Mucosa of descending colon (tissue), 3 donors: ENCODE measurements around the gene MLH1. TPM values are rescaled to one million over a fixed set of nuclear protein-coding genes. Genes with fewer than 3 reads are reported as not detected.
"Not testable (repeated sequence)": the region's sequence is repeated elsewhere in the genome, so short reads cannot be mapped to it uniquely, and the experiment has no call there.

Experiments
- ATAC-seq: fragments of 200-7000 bp; cut with Tn5 transposase; one replicate; pipeline ENCODE4 v1.9.1; 2020; ENCODE audit warnings: mild to moderate bottlenecking, moderate library complexity
- DNase-seq, 3 donors: peaks; one replicate each; pipeline ENCODE4 v3.0.0-alpha.2; 2020
- H3K36me3 ChIP-seq: fragments of 200-600 bp; one replicate; pipeline ENCODE4 v1.8.0; 2021; ENCODE audit warnings: low read depth, mild to moderate bottlenecking
- H3K4me1 ChIP-seq: fragments of 200-600 bp; one replicate; pipeline ENCODE4 v1.8.0; 2021; ENCODE audit warnings: low read depth, mild to moderate bottlenecking
- H3K4me3 ChIP-seq: fragments of 200-600 bp; one replicate; pipeline ENCODE4 v1.8.0; 2021; ENCODE audit warnings: mild to moderate bottlenecking
- H3K9me3 ChIP-seq: fragments of 200-600 bp; one replicate; pipeline ENCODE4 v1.8.0; 2021; ENCODE audit warnings: mild to moderate bottlenecking
- CTCF ChIP-seq: fragments of 200-600 bp; IDR thresholded peaks from one replicate; pipeline ENCODE4 v1.8.0; 2022; ENCODE audit warnings: antibody characterized with exemption, mild to moderate bottlenecking
- intact Hi-C, 2 donors: fragments of 100-400 bp; cut with DNase I in 1 of 2; cut with micrococcal nuclease in 1 of 2; formaldehyde crosslinking; loops; one replicate each; pipeline versions ENCODE4 v1.11.0 to v1.11.1; 2022; cut with DNase I, micrococcal nuclease
- total RNA-seq, 3 donors: library from RNA; stranded (reverse); fragmentation: NEBNext Ultra II Directional in 2 of 3; extraction: Animal tissue kit (Norgen Biotek cat#: 25700) in 2 of 3; gene quantifications; one replicate each; pipeline versions ENCODE4 v1.2.1 to v1.2.4, GENCODE V29; 2021 to 2023
- donor health status: DM: no; HTN: no; CAD: no; lungs with moderate emphysema.
- donor health status: DM: no; HTN: no; CAD: no.
- donor health status: DM: no; HTN: yes; CAD: no.

Gene MLH1
- total RNA-seq, 3 donors from 2014 or later = 15.4 to 25.9 (median 23.7) TPM

- intact Hi-C loops = no loop called here
- peaks cover 23% of the 10 kb centered on the region for H3K4me1 ChIP-seq
- no peak for TF ChIP-seq CTCF
- H3K9me3 ChIP-seq = no peaks in the 10 kb centered on the region
- H3K36me3 ChIP-seq = peaks cover 4% of the 10 kb centered on the region
- ATAC-seq (no peak), DNase-seq (no peak)
- no peak overlapping the region for H3K4me3 ChIP-seq
Observed at GRCh38 chr3:37053337-37053736, 60.0 kb downstream of the MLH1 start.

GRCh38 chr3:37053753-37054152 is 60.4 kb downstream of the MLH1 start:
- DNase-seq = no peak
- H3K36me3 ChIP-seq = peaks cover 4% of the 10 kb centered on the region
- H3K9me3 ChIP-seq = no peaks in the 10 kb centered on the region
- H3K4me3 ChIP-seq = no peak overlapping the region
- H3K4me1 ChIP-seq = peaks cover 23% of the 10 kb centered on the region
- TF ChIP-seq CTCF = no peak
- intact Hi-C loops = no loop called here
- ATAC-seq = no peak

- Histone ChIP-seq H3K4me1 (peaks cover 23% of the 10 kb centered on the region), H3K9me3 (no peaks in the 10 kb centered on the region), H3K36me3 (peaks cover 4% of the 10 kb centered on the region), H3K4me3 (no peak overlapping the region)
- no peak for DNase-seq
- no peak for TF ChIP-seq CTCF
- intact Hi-C loops = no loop called here
- ATAC-seq = peak; percentile 88
Observed at GRCh38 chr3:37054370-37054769, 61.1 kb downstream of the MLH1 start.

- H3K9me3 ChIP-seq, H3K4me3 ChIP-seq, ATAC-seq, intact Hi-C loops, DNase-seq, H3K36me3 ChIP-seq: not testable (repeated sequence)
- H3K4me1 ChIP-seq = peaks cover 23% of the 10 kb centered on the region
Observed at GRCh38 chr3:37055077-37055476, 61.8 kb downstream of the MLH1 start.

GRCh38 chr3:37056826-37057225 is 63.5 kb downstream of the MLH1 start:
- no peak overlapping the region for H3K4me3 ChIP-seq
- DNase-seq (no peak), ATAC-seq (no peak)
- H3K36me3 ChIP-seq = peaks cover 4% of the 10 kb centered on the region
- no peaks in the 10 kb centered on the region for H3K9me3 ChIP-seq
- peaks cover 23% of the 10 kb centered on the region for H3K4me1 ChIP-seq
- no peak for TF ChIP-seq CTCF
- intact Hi-C loops = no loop called here

- no peak for TF ChIP-seq CTCF
- no peaks in the 10 kb centered on the region for H3K36me3 ChIP-seq
Observed at GRCh38 chr3:37058117-37058516, 64.8 kb downstream of the MLH1 start.

More at GRCh38 chr3:37058117-37058516, 64.8 kb downstream of the MLH1 start:
- DNase-seq (no peak), ATAC-seq (no peak)
- intact Hi-C loops = no loop called here
- H3K4me1 ChIP-seq = peaks cover 23% of the 10 kb centered on the region
- no peaks in the 10 kb centered on the region for H3K9me3 ChIP-seq
- no peak overlapping the region for H3K4me3 ChIP-seq
